ENCODE data around the gene MTNR1A. TPM values are rescaled to one million over a fixed set of nuclear protein-coding genes. Genes with fewer than 3 reads are reported as not detected.

Gene MTNR1A
- total and polyA plus RNA-seq, 2 of the 4 experiments (the other 2 are of a cell fraction): not detected

- no peak overlapping the region for H2AK9ac ChIP-seq (replicated peaks; ENCODE audit: low read depth, low read length, poor library complexity)
- H3K18ac ChIP-seq (ENCODE audit: low read depth, low read length): no peak overlapping the region
- H3K4me2 ChIP-seq (ENCODE audit: low read depth, low read length): no peak overlapping the region
- H4K91ac ChIP-seq (ENCODE audit: insufficient read depth, low read depth, low read length): no peak overlapping the region
- no peaks in the 10 kb centered on the region for H3K9me3 ChIP-seq (ENCODE audit: control insufficient read depth, insufficient read depth, low read length)
- no peak overlapping the region for H4K5ac ChIP-seq (ENCODE audit: low read depth, low read length)
- no peak overlapping the region for H3K9ac ChIP-seq (ENCODE audit: low read depth, low read length)
- DNase-seq (no peak), ATAC-seq (ENCODE audit: low read depth) (no peak)
- dilution Hi-C loops (cut with HindIII; ENCODE audit: low sequenced_read_pairs, unreplicated experiment) (no loop called here), in situ Hi-C loops (cut with MboI; ENCODE audit: low sequenced_read_pairs) (no loop called here), intact Hi-C loops (cut with micrococcal nuclease) (no loop called here)
- H2BK120ac ChIP-seq (ENCODE audit: low read depth, low read length): no peak overlapping the region
- H3K27me3 ChIP-seq (ENCODE audit: control insufficient read depth, insufficient read depth, low read length): no peaks in the 10 kb centered on the region
- POLR2A ChIA-PET (ENCODE audit: unreplicated experiment): interaction anchor here (0.6 kb wide), 1 partner anchor 128 kb away, joined by 3 read pairs; no protein-coding TSS in a partner anchor
- H4K20me1 ChIP-seq (ENCODE audit: insufficient read depth, low read length): no peaks in the 10 kb centered on the region
- H2AK5ac ChIP-seq (ENCODE audit: low read depth, low read length): no peak overlapping the region
- H2BK5ac ChIP-seq (ENCODE audit: low read depth, low read length, poor library complexity, severe bottlenecking): no peak overlapping the region
- no peaks in the 10 kb centered on the region for H3K4me1 ChIP-seq (ENCODE audit: control insufficient read depth, insufficient read depth, low read length)
- no peak overlapping the region for H4K8ac ChIP-seq (ENCODE audit: low read depth in 2 of 2, low read length in 2 of 2)
- H3K23ac ChIP-seq (ENCODE audit: low read depth, low read length): no peak overlapping the region
- no CpG with 5 or more reads among the region's 4 CpGs for WGBS, 2 experiments (ENCODE audit: extremely low coverage in 2 of 2, insufficient read length in 1 of 2)
- no peak overlapping the region for H2AFZ ChIP-seq (replicated peaks; ENCODE audit: low read length, poor library complexity)
- no peak overlapping the region for H3K4ac ChIP-seq (ENCODE audit: low read depth, low read length)
- no TSS peak for BruUV-seq (replicated peaks)
- H3K56ac ChIP-seq (ENCODE audit: extremely low read depth, insufficient read depth, low read length): no peak overlapping the region
- no peaks in the 10 kb centered on the region for H3K9me1 ChIP-seq (ENCODE audit: insufficient read depth, low read length)
- CTCF ChIA-PET: no interaction called here
- TF ChIP-seq RCOR1 (IDR thresholded peaks at IDR 0.05; ENCODE audit: insufficient replicate concordance, low read length) (no peak), CTCF (conservative IDR thresholded peaks at IDR 0.05; ENCODE audit: low read depth, low read length) (no peak), FOS (IDR thresholded peaks at IDR 0.05; ENCODE audit: low read depth, low read length) (no peak), MXI1 (IDR thresholded peaks at IDR 0.05; ENCODE audit: borderline replicate concordance, low read depth, low read length) (no peak), MAFK (IDR thresholded peaks at IDR 0.05; ENCODE audit: low read depth, low read length) (no peak), CEBPB (IDR thresholded peaks at IDR 0.05; ENCODE audit: low read depth, low read length) (no peak), RAD21 (IDR thresholded peaks at IDR 0.05; ENCODE audit: low read length) (no peak), POLR2A (IDR thresholded peaks at IDR 0.05; ENCODE audit: low read depth, low read length) (no peak), MAZ (IDR thresholded peaks at IDR 0.05; ENCODE audit: borderline replicate concordance, low read depth, low read length) (no peak)
- H3K4me3 ChIP-seq (ENCODE audit: insufficient read depth, low read depth, low read length): no peak overlapping the region
- no peaks in the 10 kb centered on the region for H3K36me3 ChIP-seq (ENCODE audit: control insufficient read depth, insufficient read depth, low read length)
- H2BK15ac ChIP-seq (ENCODE audit: low read depth, low read length): no peak overlapping the region
- H3K27ac ChIP-seq (ENCODE audit: insufficient read depth, low read length): no peak overlapping the region
- no peak overlapping the region for H2BK20ac ChIP-seq (ENCODE audit: low read depth, low read length)
- no peak overlapping the region for H3K14ac ChIP-seq (replicated peaks; ENCODE audit: low read depth, low read length)
- no peaks in the 10 kb centered on the region for H3K79me1 ChIP-seq (ENCODE audit: low read depth in 1 of 2, low read length in 2 of 2)
These were observed 39.1 kb downstream of the MTNR1A start for GRCh38 chr4:186516287-186516686.

Measured in IMR-90 (cell line).